Measurements from ENCODE around the gene MICAL3.

- no peak for TF ChIP-seq RCOR1 (IDR thresholded peaks at IDR 0.05; ENCODE audit: low read depth, low read length)
- TF ChIP-seq CTCF (IDR thresholded peaks at IDR 0.05) = no peak
- no peak for TF ChIP-seq HDAC2 (IDR thresholded peaks at IDR 0.05)
- TF ChIP-seq REST (IDR thresholded peaks at IDR 0.05) = no peak
- no peak for TF ChIP-seq EHMT2 (IDR thresholded peaks at IDR 0.05; ENCODE audit: low read depth)
- no peak for TF ChIP-seq POLR2A (IDR thresholded peaks at IDR 0.05; ENCODE audit: low read length)
- TF ChIP-seq CHD4 (IDR thresholded peaks at IDR 0.05; ENCODE audit: borderline replicate concordance) = no peak
- TF ChIP-seq RAD21 (conservative IDR thresholded peaks at IDR 0.05 in 1 of 2, IDR thresholded peaks at IDR 0.05 in 1 of 2) = no peak
- TF ChIP-seq RFX5 (IDR thresholded peaks at IDR 0.05) = no peak
- no peak for TF ChIP-seq MAX (IDR thresholded peaks at IDR 0.05)
- TF ChIP-seq CEBPB (IDR thresholded peaks at IDR 0.05) = no peak
These were observed 182.5 kb downstream of the MICAL3 start for GRCh38 chr22:17841836-17842235.
